Activated CD4-positive, alpha-beta memory T cell treated with anti-CD3 and anti-CD28 coated beads for 36 hours (primary cell): ENCODE data around the gene MAP2K5. TPM values are rescaled to one million over a fixed set of nuclear protein-coding genes. Genes with fewer than 3 reads are reported as not detected.

Experiments used
- CTCF ChIA-PET: fragments of 350-600 bp; sonication (Branson Sonifier 250); formaldehyde crosslinking; loops from one replicate; lab custom pipeline; 2021; ENCODE audit warnings: antibody characterized with exemption, inconsistent platforms; lab: Charles Lee
- POLR2A ChIA-PET: fragments of 350-600 bp; sonication (Branson Sonifier 250); formaldehyde crosslinking; loops from one replicate; lab custom pipeline; 2021; ENCODE audit warnings: antibody characterized with exemption; lab: Charles Lee
- DNase-seq: peaks from one replicate; pipeline ENCODE4 v3.0.0-alpha.2; 2020
- H3K27ac Mint-ChIP-seq: one replicate; pipeline ENCODE4 v1.8.0; 2021; ENCODE audit warnings: mixed read lengths
- H3K27me3 Mint-ChIP-seq: one replicate; pipeline ENCODE4 v1.8.0; 2021; ENCODE audit warnings: mixed read lengths
- H3K36me3 Mint-ChIP-seq: one replicate; pipeline ENCODE4 v1.8.0; 2021; ENCODE audit warnings: mixed read lengths
- H3K4me1 Mint-ChIP-seq: one replicate; pipeline ENCODE4 v1.8.0; 2021; ENCODE audit warnings: low read depth, mixed read lengths
- H3K4me3 Mint-ChIP-seq: one replicate; pipeline ENCODE4 v1.8.0; 2021; ENCODE audit warnings: mild to moderate bottlenecking, mixed read lengths
- H3K9me3 Mint-ChIP-seq: one replicate; pipeline ENCODE4 v1.8.0; 2021; ENCODE audit warnings: mixed read lengths
- intact Hi-C: fragments of 100-400 bp; cut with micrococcal nuclease; formaldehyde crosslinking; loops from one replicate; pipeline ENCODE4 v1.15.1; 2023
- total RNA-seq, 2 experiments: library from RNA; stranded (reverse); gene quantifications; one replicate each; pipeline ENCODE4 v1.2.3, GENCODE V29; 2021

Gene MAP2K5
- total RNA-seq, 2 experiments from 2014 or later, result 16.5 to 17.4 TPM

DNA sequence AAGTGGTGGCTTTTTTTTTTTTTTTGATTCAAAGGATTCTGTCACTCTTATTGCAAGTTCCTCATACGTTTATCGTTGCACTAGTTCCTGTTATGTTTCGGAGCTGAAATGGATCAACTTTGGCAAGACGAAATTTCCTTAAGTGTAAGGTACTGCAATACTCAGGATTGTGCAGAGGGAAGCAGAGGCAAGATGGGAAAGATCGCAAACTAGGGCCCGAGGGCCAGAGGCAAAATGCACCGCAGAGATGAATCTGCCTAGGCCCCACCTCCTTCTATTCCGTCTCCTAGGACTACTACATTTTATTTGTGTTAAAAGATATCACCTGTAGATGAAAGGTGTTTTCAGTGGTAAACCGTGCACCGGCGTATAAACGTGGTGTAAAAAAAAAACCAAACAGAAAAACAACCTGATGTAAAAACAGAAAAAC lies 297.0 kb downstream of the MAP2K5 start:
- Mint-ChIP-seq H3K27ac (peak overlapping the region; percentile 95), H3K27me3 (peaks cover 24% of the 10 kb centered on the region), H3K4me1 (peaks cover 43% of the 10 kb centered on the region), H3K36me3 (peaks cover 4% of the 10 kb centered on the region), H3K9me3 (no peaks in the 10 kb centered on the region), H3K4me3 (peak overlapping the region; percentile 88)
- ChIA-PET CTCF (interaction anchor here (0.6 kb wide), 2 partner anchors 14 to 380 kb away, joined by 3 read pairs; no protein-coding TSS in a partner anchor), POLR2A (no interaction called here)
- peak; percentile 46 for DNase-seq
- intact Hi-C loops, result loop anchor here (5.0 to 10.0 kb wide), 3 partner anchors 532 to 775 kb away; partner anchors contain the start of gene SMAD3

DNA sequence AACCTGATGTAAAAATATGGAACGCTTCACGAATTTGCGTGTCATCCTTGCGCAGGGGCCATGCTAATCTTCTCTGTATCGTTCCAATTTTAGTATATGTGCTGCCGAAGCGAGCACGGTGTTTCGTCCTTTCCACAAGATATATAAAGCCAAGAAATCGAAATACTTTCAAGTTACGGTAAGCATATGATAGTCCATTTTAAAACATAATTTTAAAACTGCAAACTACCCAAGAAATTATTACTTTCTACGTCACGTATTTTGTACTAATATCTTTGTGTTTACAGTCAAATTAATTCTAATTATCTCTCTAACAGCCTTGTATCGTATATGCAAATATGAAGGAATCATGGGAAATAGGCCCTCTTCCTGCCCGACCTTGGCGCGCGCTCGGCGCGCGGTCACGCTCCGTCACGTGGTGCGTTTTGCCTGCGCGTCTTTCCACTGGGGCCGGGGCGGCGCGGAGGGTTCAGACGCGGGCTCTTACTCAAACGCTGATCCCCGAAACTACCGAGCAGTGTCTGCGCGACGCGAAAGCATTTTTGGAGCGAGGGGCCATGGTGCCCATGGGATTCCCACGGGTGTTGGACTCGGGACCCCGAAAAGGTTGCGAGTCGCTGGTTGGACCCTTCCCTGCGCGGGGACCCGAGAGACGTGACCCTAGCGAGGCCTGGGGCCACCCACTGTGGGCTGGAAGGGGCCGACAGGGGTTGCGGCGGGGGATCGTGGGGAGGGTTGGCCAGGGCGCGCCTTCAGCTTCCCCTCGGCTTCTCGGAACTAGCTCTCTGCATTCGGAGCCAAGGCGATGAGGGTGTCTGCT lies 297.6 kb downstream of the MAP2K5 start, which contains the start of gene RNU6-1:
Gene RNU6-1 (minus strand): TSS at position 117 of the 820 bp plus-strand sequence.
- intact Hi-C loops, result loop anchor here (1.0 to 10.0 kb wide), 6 partner anchors 215 to 775 kb away; partner anchors contain the start of genes C15orf61, MAP2K5, PIAS1 and SMAD3
- Mint-ChIP-seq H3K4me3 (peak within 1 kb of the TSS; percentile 88), H3K9me3 (no peaks in the 10 kb centered on the region), H3K36me3 (peaks cover 4% of the 10 kb centered on the region), H3K27me3 (peaks cover 18% of the 10 kb centered on the region), H3K27ac (peak within 1 kb of the TSS; percentile 95), H3K4me1 (peaks cover 37% of the 10 kb centered on the region)
- ChIA-PET POLR2A (interaction anchor here (1.6 kb wide), 1 partner anchor 318 kb away, joined by 5 read pairs; no protein-coding TSS in a partner anchor), CTCF (interaction anchor here (0.6 to 1.6 kb wide), 5 partner anchors 13 to 383 kb away, joined by 3 to 8 read pairs (median 4); partner anchors contain the start of gene MAP2K5)
- peak; percentile 96 for DNase-seq

- ChIA-PET CTCF (interaction anchor here (0.6 to 1.6 kb wide), 3 partner anchors 279 to 384 kb away, joined by 4 to 8 read pairs (median 6); partner anchors contain the start of gene MAP2K5), POLR2A (interaction anchor here (1.6 kb wide), 1 partner anchor 319 kb away, joined by 5 read pairs; no protein-coding TSS in a partner anchor)
- intact Hi-C loops, result loop anchor here (1.0 to 5.0 kb wide), 3 partner anchors 214 to 320 kb away; partner anchors contain the start of genes C15orf61, MAP2K5 and PIAS1
- no peaks in the 10 kb centered on the region for H3K9me3 Mint-ChIP-seq
- H3K4me1 Mint-ChIP-seq, result peaks cover 29% of the 10 kb centered on the region
- no peak for DNase-seq
- peaks cover 10% of the 10 kb centered on the region for H3K27me3 Mint-ChIP-seq
- peak overlapping the region; percentile 95 for H3K27ac Mint-ChIP-seq
- peak overlapping the region; percentile 88 for H3K4me3 Mint-ChIP-seq
- H3K36me3 Mint-ChIP-seq, result peaks cover 4% of the 10 kb centered on the region
Measured at GRCh38 chr15:67840749-67841512, 298.4 kb downstream of the MAP2K5 start.

DNA sequence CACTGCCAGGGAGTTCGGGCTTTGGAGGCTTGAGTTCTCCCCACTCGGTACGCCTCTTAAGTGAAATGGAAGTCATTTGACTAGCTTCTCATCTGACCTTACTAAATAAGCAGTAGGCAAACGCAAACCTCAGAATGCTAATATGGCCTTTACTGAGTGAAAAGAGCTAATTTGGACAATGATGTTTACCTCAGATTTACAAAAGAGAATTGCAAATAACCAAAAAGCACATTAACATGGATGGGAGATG lies 298.9 kb downstream of the MAP2K5 start:
- intact Hi-C loops, result loop anchor here (2.0 to 5.0 kb wide), 2 partner anchors 213 to 299 kb away; partner anchors contain the start of genes MAP2K5 and PIAS1
- peaks cover 4% of the 10 kb centered on the region for H3K36me3 Mint-ChIP-seq
- DNase-seq, result no peak
- CTCF ChIA-PET, result interaction anchor here (0.7 to 1.6 kb wide), 2 partner anchors 120 to 384 kb away, joined by 3 to 6 read pairs; no protein-coding TSS in a partner anchor
- no peaks in the 10 kb centered on the region for H3K9me3 Mint-ChIP-seq
- peaks cover 5% of the 10 kb centered on the region for H3K27me3 Mint-ChIP-seq
- peaks cover 24% of the 10 kb centered on the region for H3K4me1 Mint-ChIP-seq
- peak overlapping the region; percentile 88 for H3K4me3 Mint-ChIP-seq
- POLR2A ChIA-PET, result interaction anchor here (1.6 kb wide), 1 partner anchor 319 kb away, joined by 5 read pairs; no protein-coding TSS in a partner anchor
- no peak overlapping the region for H3K27ac Mint-ChIP-seq

DNA sequence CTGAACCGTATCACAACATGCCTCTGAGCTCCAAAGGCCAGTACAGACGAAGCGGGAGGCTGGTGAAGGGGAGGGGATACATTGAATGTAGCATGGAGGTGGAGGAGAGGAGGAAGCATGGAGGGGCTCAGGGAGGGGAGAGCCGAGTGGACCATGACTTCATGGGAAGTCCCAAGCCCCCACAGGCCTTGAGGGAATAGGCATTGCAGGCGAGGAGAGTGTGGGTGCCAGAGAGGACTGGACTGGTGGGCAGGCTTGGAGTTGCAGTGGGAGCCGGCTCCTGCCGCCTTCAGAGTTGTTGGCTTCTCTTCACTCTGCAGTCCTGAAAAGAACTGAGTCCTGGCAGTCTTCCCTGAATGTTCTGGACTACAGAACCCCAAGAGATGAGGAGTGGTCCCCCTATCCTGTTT lies 300.6 kb downstream of the MAP2K5 start:
- Mint-ChIP-seq H3K27ac (no peak overlapping the region), H3K36me3 (peaks cover 4% of the 10 kb centered on the region), H3K9me3 (no peaks in the 10 kb centered on the region), H3K4me3 (no peak overlapping the region), H3K4me1 (peaks cover 23% of the 10 kb centered on the region), H3K27me3 (peaks cover 4% of the 10 kb centered on the region)
- no peak for DNase-seq
- CTCF ChIA-PET, result interaction anchor here (1.3 kb wide), 1 partner anchor 20 kb away, joined by 3 read pairs; no protein-coding TSS in a partner anchor
- intact Hi-C loops, result loop anchor here (5.0 kb wide), 1 partner anchor 301 kb away; the partner anchor contains the start of gene MAP2K5
- POLR2A ChIA-PET, result no interaction called here

DNA sequence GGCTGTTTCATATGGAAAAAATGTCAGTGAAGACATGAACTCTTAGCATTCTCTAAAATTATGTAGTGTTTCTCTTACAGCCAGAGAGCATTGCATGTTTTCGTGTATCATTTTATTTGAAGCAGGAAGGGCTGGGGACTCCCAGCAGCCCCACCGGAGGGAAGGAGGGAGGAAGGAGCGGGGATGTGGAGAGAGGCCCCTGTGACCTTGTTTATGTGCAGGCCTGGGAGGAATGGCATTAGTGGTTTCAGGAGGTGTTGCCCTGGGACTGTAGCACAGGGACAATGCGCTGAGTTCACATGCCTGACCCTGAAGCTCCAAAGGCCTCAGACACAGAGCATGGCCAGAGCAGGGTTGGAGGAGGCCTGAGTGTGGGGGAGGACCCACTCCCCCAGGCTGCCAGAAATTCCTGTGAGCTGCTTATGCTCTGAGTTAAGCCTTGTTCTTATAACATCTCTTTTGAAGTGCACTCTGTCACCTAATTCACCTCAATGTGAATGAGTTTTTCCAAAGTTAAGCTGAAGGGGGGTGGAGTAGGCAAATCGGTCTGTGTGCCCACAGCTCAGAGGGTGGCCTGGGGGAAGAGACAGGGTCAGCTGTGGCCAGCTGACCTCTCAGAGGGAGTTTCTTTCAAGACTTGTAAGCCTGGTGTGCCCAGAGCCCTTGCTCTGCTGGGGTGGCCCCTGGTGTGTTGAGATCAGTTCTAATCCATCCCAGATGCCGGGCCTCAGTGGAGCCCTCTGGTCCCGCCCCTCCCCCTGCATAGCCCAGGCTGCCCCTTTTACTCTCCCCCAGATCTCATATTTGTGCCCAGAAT lies 301.3 kb downstream of the MAP2K5 start:
- peaks cover 4% of the 10 kb centered on the region for H3K27me3 Mint-ChIP-seq
- H3K36me3 Mint-ChIP-seq, result peaks cover 4% of the 10 kb centered on the region
- no peaks in the 10 kb centered on the region for H3K9me3 Mint-ChIP-seq
- ChIA-PET CTCF (interaction anchor here (1.3 to 1.9 kb wide), 2 partner anchors 19 kb away, joined by 3 to 4 read pairs; no protein-coding TSS in a partner anchor), POLR2A (no interaction called here)
- no peak overlapping the region for H3K4me3 Mint-ChIP-seq
- DNase-seq, result no peak
- H3K27ac Mint-ChIP-seq, result no peak overlapping the region
- intact Hi-C loops, result loop anchor here (5.0 kb wide), 1 partner anchor 301 kb away; the partner anchor contains the start of gene MAP2K5
- H3K4me1 Mint-ChIP-seq, result peaks cover 19% of the 10 kb centered on the region

GRCh38 chr15:67845974-67846373 lies 303.5 kb downstream of the MAP2K5 start:
- H3K27me3 Mint-ChIP-seq, result no peaks in the 10 kb centered on the region
- ChIA-PET POLR2A (no interaction called here), CTCF (no interaction called here)
- no peak overlapping the region for H3K4me3 Mint-ChIP-seq
- no peak for DNase-seq
- H3K27ac Mint-ChIP-seq, result no peak overlapping the region
- intact Hi-C loops, result no loop called here
- no peaks in the 10 kb centered on the region for H3K36me3 Mint-ChIP-seq
- H3K9me3 Mint-ChIP-seq, result no peaks in the 10 kb centered on the region
- peaks cover 8% of the 10 kb centered on the region for H3K4me1 Mint-ChIP-seq

DNA sequence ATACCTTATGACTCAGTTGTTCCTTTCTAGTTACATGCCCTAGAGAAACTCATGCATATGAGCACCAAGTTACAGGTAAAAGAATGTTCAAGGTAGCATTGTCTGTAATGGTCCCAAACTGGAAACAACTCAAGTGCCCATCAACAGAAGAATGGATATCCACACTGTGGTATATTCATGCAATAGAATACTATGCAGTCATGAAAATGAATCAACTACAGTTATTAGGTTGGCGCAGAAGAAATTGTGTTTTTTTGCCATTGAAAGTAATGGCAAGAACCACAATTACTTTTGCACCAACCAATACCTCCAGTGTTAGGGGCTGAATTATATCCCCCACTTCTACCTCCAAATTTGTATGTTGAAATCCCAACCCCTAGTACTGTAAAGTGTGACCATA lies 307.0 kb downstream of the MAP2K5 start:
- CTCF ChIA-PET, result no interaction called here
- H3K36me3 Mint-ChIP-seq, result no peaks in the 10 kb centered on the region
- peaks cover 4% of the 10 kb centered on the region for H3K4me1 Mint-ChIP-seq
- no peak for DNase-seq
- H3K27me3 Mint-ChIP-seq, result peaks cover 3% of the 10 kb centered on the region
- H3K9me3 Mint-ChIP-seq, result no peaks in the 10 kb centered on the region
- H3K4me3 Mint-ChIP-seq, result no peak overlapping the region
- no peak overlapping the region for H3K27ac Mint-ChIP-seq
- POLR2A ChIA-PET, result no interaction called here
- intact Hi-C loops, result no loop called here

- intact Hi-C loops, result no loop called here
- Mint-ChIP-seq H3K36me3 (no peaks in the 10 kb centered on the region), H3K27ac (no peak overlapping the region), H3K9me3 (no peaks in the 10 kb centered on the region), H3K4me1 (peaks cover 4% of the 10 kb centered on the region), H3K27me3 (peaks cover 3% of the 10 kb centered on the region), H3K4me3 (no peak overlapping the region)
- ChIA-PET POLR2A (interaction anchor here (0.5 kb wide), 1 partner anchor 1906 kb away, joined by 3 read pairs; no protein-coding TSS in a partner anchor), CTCF (no interaction called here)
- DNase-seq, result no peak
Measured at GRCh38 chr15:67850336-67850735, 307.8 kb downstream of the MAP2K5 start.

GRCh38 chr15:67850994-67851571 lies 308.6 kb downstream of the MAP2K5 start:
- H3K27ac Mint-ChIP-seq, result no peak overlapping the region
- ChIA-PET POLR2A (interaction anchor here (0.5 kb wide), 1 partner anchor 1905 kb away, joined by 3 read pairs; no protein-coding TSS in a partner anchor), CTCF (no interaction called here)
- peaks cover 9% of the 10 kb centered on the region for H3K4me1 Mint-ChIP-seq
- no peaks in the 10 kb centered on the region for H3K36me3 Mint-ChIP-seq
- no peak for DNase-seq
- H3K27me3 Mint-ChIP-seq, result peaks cover 3% of the 10 kb centered on the region
- intact Hi-C loops, result no loop called here
- H3K4me3 Mint-ChIP-seq, result no peak overlapping the region
- H3K9me3 Mint-ChIP-seq, result no peaks in the 10 kb centered on the region
